Ovary (tissue), 9 donors: ENCODE measurements around the gene SNX30. TPM values are rescaled to one million over a fixed set of nuclear protein-coding genes. Genes with fewer than 3 reads are reported as not detected.

Experiments used
- DNase-seq, 5 donors: peaks; one replicate each; pipeline ENCODE4 v3.0.0-alpha.2; 2019 to 2020
- H3K27ac ChIP-seq, 2 donors: fragments of 200-600 bp; one replicate each; pipeline versions ENCODE4 v1.5.1 to v1.8.0; 2019 to 2022
- H3K27me3 ChIP-seq: fragments of 200-600 bp; one replicate; pipeline ENCODE4 v1.8.0; 2022
- H3K36me3 ChIP-seq: fragments of 200-600 bp; sonication (generic); one replicate; pipeline ENCODE4 v1.5.1; 2019
- H3K4me1 ChIP-seq: one replicate; pipeline ENCODE4 v1.8.1; 2013; ENCODE audit warnings: mild to moderate bottlenecking, moderate library complexity; ENCODE audit not compliant: insufficient read depth
- H3K4me3 ChIP-seq: fragments of 200-600 bp; sonication (generic); one replicate; pipeline ENCODE4 v1.5.1; 2017
- H3K9me3 ChIP-seq, 2 donors: fragments of 200-600 bp in 1 of 2; sonication (generic) in 1 of 2; one replicate each; pipeline versions ENCODE4 v1.5.1 to v1.8.1; 2013 to 2019; ENCODE audit warnings: mild to moderate bottlenecking in 1 of 2, moderate library complexity in 1 of 2
- CTCF ChIP-seq, 3 donors: fragments of 450-650 bp in 2 of 3; fragments of 200-600 bp in 1 of 3; IDR thresholded peaks; one replicate each; pipeline versions ENCODE4 v1.5.1 to v1.8.0; 2016 to 2022; ENCODE audit warnings: antibody characterized with exemption in 3 of 3, mild to moderate bottlenecking in 1 of 3
- EP300 ChIP-seq: sonication (generic); formaldehyde crosslinking; IDR thresholded peaks from one replicate; pipeline ENCODE4 v1.6.1; 2017; ENCODE audit warnings: antibody characterized with exemption
- POLR2A ChIP-seq: fragments of 450-650 bp; IDR thresholded peaks from one replicate; pipeline ENCODE4 v1.6.1; 2017; ENCODE audit warnings: antibody characterized with exemption, mild to moderate bottlenecking, moderate library complexity
- WGBS, 3 donors: extraction: QIAGEN DNeasy Blood & Tissue Kit in 1 of 3; methylation state at CpG; one replicate each; pipeline versions ENCODE4 v1.1.5 to v1.1.7; 2013 to 2017; 5-methylcytosine and 5-hydroxymethylcytosine counted together
- intact Hi-C, 4 donors: fragments of 100-400 bp; cut with DNase I; formaldehyde crosslinking; loops; one replicate each; pipeline versions ENCODE4 v1.11.0 to v1.15.1; 2022 to 2023
- polyA plus RNA-seq, 2 donors: library from polyadenylated mRNA; stranded (reverse); fragments of 200-250 nt in 1 of 2; fragments of 350-450 nt in 1 of 2; fragmentation: Illumina TruSeq in 1 of 2; extraction: RNeasy Lipid Tissue Mini Kit (QIAGEN cat#74804) in 1 of 2; gene quantifications; one replicate each; pipeline ENCODE4 v1.2.3, GENCODE V29; 2013 to 2014
- total RNA-seq, 7 donors: library from RNA; depleted of rRNA in 2 of 7; stranded (reverse); fragments of >200 nt in 2 of 7; fragmentation: NEBNext Ultra II Directional in 3 of 7; extraction: Animal tissue kit (Norgen Biotek cat#: 25700) in 3 of 7; gene quantifications; one replicate each; pipeline versions ENCODE4 v1.1.0 to v1.2.4, GENCODE V29; 2016 to 2023
- donor health status: DM: no; HTN: no; CAD: no; lungs with moderate emphysema.
- donor health status: DM: no; HTN: no; CAD: no.
- donor health status: Bipolar disorder and iron deficiency.
- donor health status: DM: yes; HTN: yes; CAD: no.
- donor health status: DM: no; HTN: no; CAD: no.
- donor health status: DM: yes; HTN: yes; CAD: no.

SNX30 gene
- total and polyA plus RNA-seq, 9 donors: 4.3 to 11.8 (median 8.8) TPM

- H3K4me1 ChIP-seq: no peaks in the 10 kb centered on the region
- no peak overlapping the region for H3K4me3 ChIP-seq
- H3K36me3 ChIP-seq: no peaks in the 10 kb centered on the region
- H3K9me3 ChIP-seq: no peaks in the 10 kb centered on the region
- no peaks in the 10 kb centered on the region for H3K27me3 ChIP-seq
- 91 to 93% (median 93%) methylated on average over 8 of the region's 8 CpGs for whole genome bisulfite sequencing, 3 donors
- H3K27ac ChIP-seq: no peak overlapping the region
- DNase-seq: no peak
- no peak for TF ChIP-seq CTCF (IDR thresholded peaks at IDR 0.05)
- TF ChIP-seq EP300: no peak
- TF ChIP-seq POLR2A: no peak
- intact Hi-C loops: no loop called here
Observed at GRCh38 chr9:112796485-112796884, 45.9 kb downstream of the SNX30 start.

- H3K9me3 ChIP-seq: no peaks in the 10 kb centered on the region
- no peak overlapping the region for H3K27ac ChIP-seq
- WGBS, 3 donors: 94 to 95% (median 94%) methylated on average over 7 of the region's 7 CpGs
- no peak for DNase-seq
- H3K4me1 ChIP-seq: no peaks in the 10 kb centered on the region
- H3K27me3 ChIP-seq: no peaks in the 10 kb centered on the region
- intact Hi-C loops: no loop called here
- no peaks in the 10 kb centered on the region for H3K36me3 ChIP-seq
- H3K4me3 ChIP-seq: no peak overlapping the region
- no peak for TF ChIP-seq CTCF (IDR thresholded peaks at IDR 0.05)
- no peak for TF ChIP-seq EP300
- TF ChIP-seq POLR2A: no peak
Observed at GRCh38 chr9:112809351-112809848, 58.8 kb downstream of the SNX30 start.

GRCh38 chr9:112809906-112810305, 59.3 kb downstream of the SNX30 start:
- WGBS, 3 donors: 72 to 79% (median 74%) methylated on average over 6 of the region's 6 CpGs
- Histone ChIP-seq H3K27ac (no peak overlapping the region), H3K4me3 (no peak overlapping the region), H3K4me1 (no peaks in the 10 kb centered on the region), H3K27me3 (no peaks in the 10 kb centered on the region), H3K9me3 (no peaks in the 10 kb centered on the region), H3K36me3 (no peaks in the 10 kb centered on the region)
- intact Hi-C loops: loop anchor here in 1 of 4 donors (10.0 kb wide), 1 partner anchor 715 kb away; no protein-coding TSS in a partner anchor
- DNase-seq: no peak
- TF ChIP-seq EP300 (no peak), POLR2A (no peak), CTCF (IDR thresholded peaks at IDR 0.05) (no peak)

GRCh38 chr9:112810696-112811490, 60.3 kb downstream of the SNX30 start:
- H3K36me3 ChIP-seq: no peaks in the 10 kb centered on the region
- 87 to 90% (median 89%) methylated on average over 17 of the region's 17 CpGs for WGBS, 3 donors
- no peak for DNase-seq
- no peaks in the 10 kb centered on the region for H3K9me3 ChIP-seq
- no peak overlapping the region for H3K4me3 ChIP-seq
- intact Hi-C loops: loop anchor here in 1 of 4 donors (10.0 kb wide), 1 partner anchor 716 kb away; no protein-coding TSS in a partner anchor
- H3K27ac ChIP-seq: no peak overlapping the region
- TF ChIP-seq POLR2A: no peak
- no peak for TF ChIP-seq CTCF (IDR thresholded peaks at IDR 0.05)
- no peak for TF ChIP-seq EP300
- H3K4me1 ChIP-seq: no peaks in the 10 kb centered on the region
- H3K27me3 ChIP-seq: no peaks in the 10 kb centered on the region
